Activated CD4-positive, CD25-positive, alpha-beta regulatory T cell treated with anti-CD3 and anti-CD28 coated beads, Interleukin-2, amount 50 U/mL, for 72 hours (primary cell): Measurements from ENCODE around the gene ATR.
"Not testable (repeated sequence)": the region's sequence is repeated elsewhere in the genome, so short reads cannot be mapped to it uniquely, and the experiment has no call there.

Experiments used
- DNase-seq: peaks from one replicate; pipeline ENCODE4 v3.0.0; 2021

Gene ATR

DNA sequence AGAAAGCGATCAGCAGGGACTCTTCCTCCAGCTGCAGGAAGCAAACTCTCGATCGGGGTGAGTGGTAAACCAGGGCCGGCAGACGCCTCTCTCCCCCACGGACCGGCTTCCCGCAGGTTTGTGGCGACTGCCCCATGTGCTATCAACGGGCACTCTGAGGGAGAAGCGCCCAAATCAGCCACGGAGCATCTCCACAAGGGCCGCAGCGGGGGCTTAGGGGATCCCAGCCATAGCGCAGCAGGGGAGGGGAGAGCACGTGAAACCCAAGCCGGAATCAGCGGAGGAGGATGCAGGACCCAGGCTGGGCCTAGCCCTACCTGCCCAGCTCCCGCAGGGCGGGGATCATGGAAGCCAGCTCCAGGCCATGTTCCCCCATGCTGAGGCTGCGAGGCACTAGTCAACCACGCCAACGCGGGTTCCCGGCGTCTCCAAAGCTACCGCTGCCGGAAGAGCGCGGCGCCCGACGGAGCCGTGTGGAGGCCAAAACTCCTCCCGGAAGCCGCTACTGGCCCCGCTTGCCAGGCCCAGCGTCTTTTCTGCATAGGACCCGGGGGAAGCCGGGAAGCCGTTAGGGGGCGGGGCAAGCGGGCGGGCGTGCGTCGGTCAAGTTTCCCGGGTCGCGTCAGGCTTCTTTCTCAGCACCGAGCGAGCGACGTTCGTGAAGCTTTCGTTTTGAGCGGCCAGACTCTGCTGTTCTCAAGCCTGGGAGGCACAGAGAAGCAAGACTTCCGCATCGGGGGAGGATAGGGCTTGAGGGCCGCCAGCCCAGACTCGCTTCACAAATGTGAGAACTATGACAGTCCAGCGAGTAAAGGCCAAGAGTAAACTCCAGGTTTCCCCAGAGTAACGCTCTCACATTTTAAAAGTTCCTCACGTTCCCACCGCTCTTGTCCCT, at the start of gene ATR:
Gene ATR (minus strand): TSS at position 405 of the 895 bp plus-strand sequence. CDS start 29 bp downstream, at position 376.
- DNase-seq: peak; percentile 95

DNA sequence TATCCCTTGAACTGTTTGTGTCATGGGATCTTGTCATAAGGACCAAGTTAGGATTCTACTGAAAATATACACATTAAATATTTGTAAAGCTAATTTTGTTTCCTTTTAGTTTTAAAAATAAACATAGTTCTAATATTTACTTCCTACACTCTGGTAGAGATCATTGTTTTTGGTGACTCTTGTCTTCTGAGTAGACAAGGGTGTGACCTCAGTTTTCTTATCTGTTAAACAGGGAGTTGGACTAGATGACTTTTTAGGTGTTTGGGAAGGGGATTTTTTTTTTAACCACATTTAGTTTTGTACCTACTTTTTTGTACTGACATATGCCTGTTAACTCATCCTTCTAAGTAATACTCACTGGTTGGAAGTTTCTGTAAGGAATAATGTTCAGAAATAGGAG, 48.4 kb upstream of the ATR start:
- no peak for DNase-seq

DNA sequence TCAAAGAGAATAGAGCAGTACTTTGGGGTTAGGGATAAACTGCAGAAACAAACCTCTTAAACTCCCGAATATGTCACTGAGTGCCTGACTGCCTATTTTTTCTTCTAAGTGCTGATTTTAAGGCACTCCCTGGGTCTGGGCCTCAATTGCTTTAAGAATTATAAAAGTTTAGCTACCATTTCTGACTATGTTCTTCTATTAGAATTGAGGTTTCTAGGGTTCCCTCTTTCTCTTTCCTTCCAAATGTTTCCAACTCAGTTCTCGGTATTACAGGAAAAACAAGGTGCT, 46.6 kb upstream of the ATR start:
- DNase-seq: no peak

DNA sequence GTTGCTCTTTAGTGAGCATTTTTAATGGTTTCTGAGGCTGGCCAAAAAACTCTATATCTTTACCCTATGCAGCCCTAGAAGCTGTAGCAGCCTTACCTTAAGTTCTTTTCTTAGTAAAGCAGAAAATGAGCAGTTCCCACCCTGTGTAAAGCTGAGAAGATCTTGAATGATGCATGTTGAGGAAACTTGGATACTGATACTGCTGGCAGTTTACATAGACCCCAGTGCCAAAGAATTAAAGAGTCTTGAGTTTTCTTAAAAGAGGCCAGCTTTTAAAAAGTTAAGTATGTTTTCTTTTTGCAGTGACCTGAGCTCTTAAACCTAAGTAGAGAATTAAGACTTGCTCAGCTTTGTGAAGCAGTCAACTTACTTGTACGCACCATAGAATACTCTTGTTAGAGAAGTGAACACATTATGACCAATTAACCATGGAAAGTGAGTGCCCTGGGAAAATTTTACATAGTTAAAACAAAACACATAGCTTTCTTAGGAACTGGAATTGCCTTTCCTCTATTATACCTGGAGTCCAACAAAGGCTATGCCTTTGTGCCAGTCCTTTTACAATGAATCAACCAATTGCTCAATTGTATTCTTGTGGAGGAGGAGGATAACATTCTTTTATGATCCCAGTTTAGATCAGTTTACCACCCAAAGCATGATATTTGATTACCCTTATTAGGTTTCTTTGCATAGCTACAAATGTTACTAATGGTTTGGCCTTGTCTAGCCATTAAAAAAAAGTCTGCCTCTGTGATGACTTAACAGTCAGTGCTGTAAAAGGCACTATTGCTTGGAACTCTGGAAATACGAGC, 46.0 kb upstream of the ATR start:
- DNase-seq: no peak

DNA sequence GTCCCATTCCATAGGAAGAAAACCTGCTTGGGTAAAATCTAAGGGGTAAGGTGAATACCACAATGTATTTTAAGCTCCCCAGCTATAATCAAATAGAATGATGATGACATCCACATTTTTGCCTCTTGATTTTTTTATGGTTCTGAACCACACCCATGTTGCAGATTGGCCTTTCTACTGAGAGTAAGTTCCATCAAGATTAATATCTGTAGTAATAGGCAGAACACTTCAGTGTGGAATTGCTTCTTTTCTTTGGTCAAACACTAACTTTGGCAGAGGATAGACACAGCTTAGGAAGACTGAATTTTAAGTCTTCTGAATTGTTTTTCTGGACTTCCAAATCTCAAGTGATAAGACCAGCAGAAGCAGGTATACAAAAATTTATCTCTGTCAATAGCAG, 44.7 kb upstream of the ATR start:
- DNase-seq: no peak

DNA sequence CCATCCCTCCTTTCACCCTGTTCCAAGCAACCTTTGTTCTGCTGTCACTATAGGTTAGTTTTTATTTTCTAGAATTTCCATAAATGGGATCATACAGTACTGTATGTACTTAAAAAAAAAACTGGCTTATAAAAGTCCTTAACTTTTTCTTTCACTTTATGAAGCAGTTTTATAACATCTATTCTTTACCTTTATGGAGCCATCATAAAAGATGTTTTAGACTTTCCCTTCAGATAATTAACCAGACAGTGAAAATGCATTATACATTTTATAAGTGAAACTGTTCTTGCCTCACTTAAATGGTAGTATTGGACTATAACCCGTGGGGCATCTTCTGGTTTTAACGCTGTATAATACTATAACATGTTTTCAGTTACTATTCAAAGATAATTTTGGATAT, 43.9 kb upstream of the ATR start:
- DNase-seq: no peak

DNA sequence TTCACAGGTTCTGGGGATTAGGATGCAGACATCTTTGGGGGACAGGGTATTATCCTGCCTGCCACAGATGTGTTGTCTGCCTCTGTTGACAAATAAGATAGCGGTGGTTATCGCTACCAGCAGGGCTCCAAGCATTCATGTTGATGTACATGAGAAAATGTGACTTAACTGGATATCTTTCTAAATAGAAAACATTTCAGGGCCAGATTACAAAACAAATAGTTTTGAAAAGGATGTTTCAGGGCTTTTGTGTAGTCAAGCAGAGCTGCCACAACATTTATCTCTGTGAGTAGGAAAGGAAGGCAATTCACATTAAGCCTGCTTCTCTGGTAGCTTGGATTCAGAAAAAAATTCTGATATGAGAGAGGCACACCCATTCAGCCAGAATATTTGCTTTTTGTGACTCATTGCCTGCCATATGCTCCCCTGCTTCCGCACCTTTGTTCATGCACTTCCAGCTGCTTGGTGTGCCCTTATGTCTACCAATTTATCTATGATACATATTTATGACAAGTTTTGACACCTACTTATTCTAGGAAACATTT, 40.5 kb upstream of the ATR start:
- DNase-seq: no peak

DNA sequence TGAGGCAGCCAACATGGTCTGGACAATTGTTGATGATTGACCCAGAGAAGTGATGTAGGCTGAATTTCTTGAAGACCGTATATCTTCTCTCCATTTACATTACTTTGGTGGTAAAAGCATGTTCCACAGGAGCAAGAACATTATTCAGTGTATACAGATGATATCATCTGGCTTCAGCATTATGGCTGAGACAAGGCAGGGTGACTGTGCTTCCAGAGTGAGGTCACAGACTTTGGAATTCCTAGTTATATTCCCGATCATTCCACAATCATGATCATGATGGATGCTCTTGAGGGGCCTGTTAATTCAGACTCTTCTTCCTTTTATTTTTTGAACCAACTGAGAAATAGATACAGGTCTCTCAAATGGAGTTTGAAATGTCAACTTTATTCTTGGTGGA, 36.6 kb upstream of the ATR start:
- no peak for DNase-seq

DNA sequence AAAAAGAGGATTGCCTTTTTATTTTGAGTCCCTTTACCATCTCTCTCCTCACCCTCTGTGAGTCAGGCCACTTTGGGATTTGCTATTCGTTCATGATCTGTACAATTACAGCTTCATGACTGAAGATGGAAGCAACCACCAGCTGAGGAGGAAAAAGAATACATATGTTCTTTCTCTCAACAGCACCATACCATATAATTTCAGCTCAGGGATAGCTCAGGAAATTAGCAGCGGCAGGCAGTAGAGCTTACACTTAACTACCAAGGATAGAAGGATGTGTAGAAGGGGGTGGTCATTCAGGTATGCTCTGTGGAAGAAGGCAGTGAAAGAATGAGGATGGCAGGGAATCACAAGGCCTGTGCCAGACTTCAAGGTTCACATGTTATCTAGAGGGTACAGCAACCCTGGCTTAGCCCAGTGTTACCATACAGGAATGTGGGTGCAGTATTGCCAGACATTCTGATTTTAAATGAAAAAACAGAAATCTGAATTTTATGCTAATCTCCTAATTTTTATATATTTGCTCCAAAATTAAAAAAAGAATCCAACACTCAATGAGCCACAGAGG, 35.6 kb upstream of the ATR start:
- DNase-seq: no peak

DNA sequence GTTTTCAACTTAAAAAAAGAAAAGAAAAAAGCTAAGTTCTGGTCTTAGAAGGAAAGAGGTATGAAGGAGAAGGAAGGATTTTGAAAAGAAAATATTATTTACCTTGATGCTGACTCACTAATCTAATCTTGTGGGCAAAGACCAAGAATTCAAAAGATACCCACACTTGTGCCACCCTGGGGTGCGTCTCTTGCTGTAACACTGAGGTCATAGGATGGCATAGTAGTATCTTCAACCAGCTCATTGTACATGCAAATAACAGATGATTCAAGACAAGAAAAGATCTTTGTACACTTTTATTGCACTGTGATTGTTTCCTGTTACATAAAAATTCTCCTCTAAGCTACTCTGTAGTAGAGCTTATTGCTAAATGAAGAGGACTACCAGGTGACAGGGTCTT, 35.0 kb upstream of the ATR start:
- no peak for DNase-seq

DNA sequence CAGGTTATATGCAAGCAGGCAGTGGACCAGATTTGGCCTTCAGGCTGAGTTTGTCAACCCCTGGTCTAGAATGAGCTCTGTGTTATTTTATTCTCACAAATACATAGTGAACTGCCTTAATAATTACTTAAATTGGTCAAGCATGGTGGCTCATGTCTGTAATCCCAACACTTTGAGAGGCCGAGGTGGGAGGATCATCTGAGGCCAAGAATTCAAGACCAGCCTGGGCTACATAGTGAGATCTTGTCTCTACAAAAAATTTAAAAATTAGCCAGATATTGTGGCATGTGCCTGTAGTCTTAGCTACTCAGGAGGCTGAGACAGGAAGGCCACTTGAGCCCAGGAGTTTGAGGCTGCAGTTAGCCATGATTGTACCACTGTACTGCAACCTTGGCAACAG, 32.7 kb upstream of the ATR start:
- no peak for DNase-seq

DNA sequence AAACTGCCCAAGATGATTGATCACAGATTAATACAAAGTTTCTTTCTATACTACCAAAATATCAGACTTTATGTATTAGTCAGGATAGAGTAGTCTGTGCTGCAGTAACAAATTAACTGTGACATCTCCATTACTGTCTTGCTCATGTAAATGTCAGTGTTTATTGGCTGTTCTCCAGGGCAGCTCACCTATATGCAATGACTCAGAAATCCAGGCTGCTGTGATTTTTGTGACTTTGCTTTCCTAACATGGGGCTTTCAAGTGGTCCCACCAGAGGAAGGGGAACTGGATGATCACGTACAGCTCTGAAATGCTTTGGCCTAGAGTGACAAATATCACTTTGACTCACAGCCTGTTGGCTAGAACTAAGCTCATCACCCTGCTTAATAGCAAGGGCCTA, 30.6 kb upstream of the ATR start:
- DNase-seq: no peak

DNA sequence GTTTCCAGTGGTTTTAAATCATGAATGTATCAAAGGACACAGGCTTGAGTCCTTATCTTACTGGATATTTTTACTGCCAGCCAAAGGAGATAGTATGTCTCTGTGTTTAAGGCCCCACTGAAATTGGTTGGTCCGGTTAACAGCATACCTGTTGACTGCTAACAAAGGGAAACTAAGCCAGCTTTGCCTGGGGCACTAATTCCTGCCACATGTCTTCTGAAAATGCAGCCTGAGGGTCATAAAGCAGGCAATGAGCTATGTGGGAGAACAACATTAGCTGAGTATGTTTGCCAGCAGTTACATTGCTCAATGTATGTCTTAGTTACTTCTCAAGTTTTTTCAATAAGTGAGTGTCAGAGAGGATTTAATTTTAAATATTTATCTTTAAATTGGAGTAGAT, 30.1 kb upstream of the ATR start:
- no peak for DNase-seq

DNA sequence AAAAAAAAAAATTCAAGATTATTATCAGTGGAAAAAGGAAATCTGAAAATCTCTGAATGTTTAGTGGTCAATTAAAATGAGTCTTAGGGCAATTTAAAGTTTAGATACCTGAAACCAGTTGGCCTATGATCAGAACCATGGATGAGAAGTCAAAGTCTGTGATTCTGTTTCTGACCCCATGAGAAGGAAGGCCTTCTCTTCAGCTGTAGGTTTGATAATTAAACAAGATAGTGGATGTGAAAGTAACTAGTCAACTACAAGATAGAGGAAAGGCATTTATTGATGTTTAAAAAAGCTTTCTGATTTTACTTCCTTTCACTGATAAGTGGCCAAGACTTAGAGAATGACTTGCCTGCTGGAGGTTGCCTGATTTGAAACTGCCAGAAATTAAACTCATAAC, 26.4 kb upstream of the ATR start:
- DNase-seq: no peak

DNA sequence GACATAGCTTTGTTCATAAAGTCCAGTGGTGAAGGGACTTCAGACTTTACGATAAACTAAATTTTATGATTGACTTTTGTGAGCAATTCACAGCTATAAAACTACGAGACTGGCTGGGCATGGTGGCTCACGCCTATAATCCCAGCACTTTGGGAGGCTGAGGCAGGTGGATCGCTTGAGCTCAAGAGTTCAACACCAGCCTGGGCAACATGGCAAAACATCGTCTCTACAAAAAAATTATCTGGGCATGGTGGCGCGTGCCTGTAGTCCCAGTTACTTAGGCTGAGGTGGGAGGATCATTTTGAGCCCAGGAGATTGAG, 24.8 kb upstream of the ATR start:
- not testable (repeated sequence) for DNase-seq

DNA sequence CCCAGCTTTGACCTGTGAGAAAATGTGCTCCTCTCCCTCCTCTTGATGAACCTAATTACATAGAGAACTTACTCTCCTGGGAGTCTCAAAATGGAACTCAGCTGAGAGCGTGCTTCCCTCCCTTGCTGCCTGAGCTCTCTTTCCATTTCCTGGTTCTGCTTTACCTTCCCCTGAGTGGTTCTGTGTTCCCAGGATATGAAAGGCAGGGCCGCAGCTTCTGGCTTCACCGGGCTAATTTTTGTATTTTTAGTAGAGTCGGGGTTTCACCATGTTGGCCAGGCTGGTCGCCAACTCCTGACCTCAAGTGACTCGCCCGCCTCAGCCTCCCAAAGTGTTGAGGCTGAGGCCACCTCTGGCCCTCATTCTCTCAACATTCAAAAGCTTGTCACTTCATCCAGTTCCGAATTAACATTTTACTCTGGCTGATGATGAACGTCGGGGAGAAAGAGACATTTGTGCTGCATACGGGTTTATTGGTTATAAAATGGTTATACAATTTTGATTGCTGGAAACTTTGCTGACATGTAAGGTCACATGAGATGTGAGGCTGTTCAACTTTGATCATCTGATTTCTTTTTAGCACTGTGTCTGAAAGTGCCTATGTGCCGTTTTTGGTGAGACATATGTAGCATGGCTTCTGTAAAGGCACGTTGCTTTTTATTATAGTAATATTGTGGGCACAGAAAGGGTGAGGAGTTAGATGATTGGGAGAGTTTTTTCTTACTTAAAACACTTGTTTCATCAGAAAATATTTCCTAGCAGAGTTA, 24.3 kb upstream of the ATR start:
- DNase-seq: no peak

DNA sequence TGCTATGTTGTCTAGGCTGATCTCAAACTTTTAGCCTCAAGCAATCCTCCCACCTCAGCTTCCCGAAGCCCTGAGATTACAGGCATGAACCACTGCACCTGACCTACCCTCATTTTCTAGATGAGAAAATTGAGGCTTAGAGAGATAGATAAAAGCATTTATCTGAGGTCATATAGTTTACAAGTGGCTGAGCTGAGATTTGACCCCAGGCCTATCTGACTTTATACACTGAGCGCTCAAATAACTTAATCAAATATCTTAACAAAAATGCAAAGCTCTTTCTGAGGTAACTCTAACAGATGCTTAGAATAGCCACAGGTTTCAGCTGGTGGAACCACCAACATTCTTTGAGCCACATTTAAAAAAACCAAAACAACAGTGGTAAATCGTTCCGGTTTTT, 23.2 kb upstream of the ATR start:
- no peak for DNase-seq

DNA sequence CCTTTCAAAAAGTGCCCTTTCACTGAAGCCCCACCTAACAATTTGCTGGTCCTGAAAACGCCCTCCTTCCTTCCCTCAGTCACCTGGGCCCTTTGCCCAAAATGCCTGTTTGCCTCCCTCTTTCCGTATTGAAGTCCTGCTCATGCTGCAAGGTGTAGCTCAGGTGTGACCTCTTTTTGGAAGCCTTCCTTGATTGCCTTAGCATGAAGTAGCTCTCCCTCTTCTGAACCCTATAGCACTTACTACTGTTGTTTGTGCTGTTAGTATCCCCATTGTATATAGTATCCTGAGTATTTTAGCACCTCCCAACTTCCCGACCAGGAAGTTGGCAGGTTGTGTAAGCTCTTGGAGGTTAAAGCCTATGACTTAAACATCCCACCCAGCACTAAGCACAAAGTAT, 19.4 kb upstream of the ATR start:
- DNase-seq: no peak

DNA sequence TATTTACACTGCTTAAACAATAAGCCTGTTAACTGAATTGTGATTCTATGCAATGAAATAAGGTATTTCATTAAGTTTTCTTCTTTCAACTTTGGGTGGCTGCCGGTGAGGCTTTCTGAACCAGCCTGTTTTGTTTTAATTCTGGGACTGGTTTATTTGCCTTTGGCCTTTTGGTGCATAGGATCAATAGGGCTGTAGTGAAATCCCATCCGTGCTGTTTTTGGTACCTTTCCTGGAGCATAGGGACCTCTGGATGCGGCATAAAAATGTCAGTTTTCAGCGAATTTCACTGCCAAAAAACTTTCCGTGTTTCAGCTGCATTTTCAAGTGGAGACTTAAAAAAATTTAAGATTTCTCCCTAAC, 18.2 kb upstream of the ATR start:
- DNase-seq: no peak

DNA sequence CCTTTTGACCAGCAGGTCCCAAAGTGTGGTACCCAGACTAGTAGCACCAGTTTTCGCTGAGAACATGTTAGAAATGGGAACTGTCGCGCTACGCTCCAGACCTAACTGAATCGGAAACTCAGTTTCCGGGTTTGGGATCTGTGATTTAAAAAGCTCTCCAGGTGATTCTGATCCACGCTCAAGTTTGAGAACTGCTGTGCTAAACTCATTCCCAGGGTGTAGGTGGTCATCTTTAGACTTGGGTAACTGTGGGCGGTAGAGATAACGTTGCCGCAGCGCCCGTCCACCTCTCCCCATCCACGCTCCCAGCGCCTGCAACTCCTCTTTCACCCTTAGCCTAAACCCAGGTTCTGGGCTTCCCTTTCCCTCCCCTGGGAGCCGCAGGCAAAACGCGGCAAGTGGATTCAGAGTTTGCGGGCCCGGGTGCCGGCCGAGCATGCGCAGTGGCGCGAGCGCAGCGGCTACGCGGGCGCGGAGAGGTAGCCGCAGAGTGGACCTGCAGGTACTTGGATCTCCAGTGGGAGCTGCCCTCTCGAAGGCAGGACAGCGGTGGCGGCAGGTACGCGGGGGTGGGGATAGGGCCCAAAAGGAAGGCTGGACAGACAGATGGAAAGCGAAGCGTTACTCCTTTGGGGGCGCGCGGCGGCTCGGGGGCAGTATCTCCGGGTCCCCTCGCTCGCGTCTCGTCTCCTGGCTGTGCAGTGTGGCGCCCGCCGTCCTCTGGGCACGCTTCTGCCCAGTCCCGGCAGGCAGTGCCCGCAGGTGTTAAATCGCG, 17.6 kb upstream of the ATR start, which contains the start of gene PLS1:
Gene PLS1 (plus strand): TSS at position 443 of the 775 bp plus-strand sequence. CDS start 67,845 bp downstream, outside the sequence.
- peak; percentile 89 for DNase-seq

DNA sequence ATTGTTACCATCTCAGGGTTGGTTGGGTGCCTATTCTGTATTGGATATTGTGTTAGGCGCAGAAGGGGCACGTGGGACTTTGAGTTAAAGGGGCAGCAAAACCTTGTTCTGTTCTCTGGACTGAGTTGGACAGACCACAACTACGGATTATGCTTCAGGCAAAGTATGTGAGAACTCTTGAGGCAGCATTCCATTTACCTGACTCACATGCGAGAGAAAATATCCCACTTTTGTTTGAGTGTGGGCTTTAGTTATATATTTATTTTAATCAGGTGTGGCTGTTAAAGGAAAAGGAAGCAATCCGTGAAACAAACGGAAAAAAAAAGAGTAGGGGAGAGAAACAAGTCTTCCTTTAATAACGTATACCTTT, 17.0 kb upstream of the ATR start:
- DNase-seq: no peak

DNA sequence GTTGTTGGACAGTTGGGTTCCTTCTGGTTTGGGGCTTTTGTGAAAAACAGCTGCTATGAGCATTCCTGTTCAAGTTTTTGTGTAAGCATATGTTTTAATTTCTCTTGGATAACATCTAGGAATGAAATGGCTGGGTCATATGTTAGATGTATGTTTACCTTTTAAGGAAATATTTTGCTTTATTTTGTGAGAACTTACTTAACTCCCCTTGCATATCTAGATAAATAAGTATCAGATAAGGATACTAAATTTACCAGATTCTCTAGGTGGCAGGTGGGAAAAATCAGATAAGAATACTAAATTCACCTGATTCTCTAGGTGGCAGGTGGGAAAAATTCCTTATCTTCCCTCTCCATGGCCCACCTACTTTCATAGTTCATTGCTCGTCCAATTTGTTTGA, 16.6 kb upstream of the ATR start:
- DNase-seq: no peak
